Left hindlimb (tissue), 1 donor: Measurements from ENCODE around the gene ALPK1.
"Not testable (repeated sequence)": the region's sequence is repeated elsewhere in the genome, so short reads cannot be mapped to it uniquely, and the experiment has no call there.

Experiments
- DNase-seq: peaks from one replicate; pipeline ENCODE4 v3.0.0-alpha.2; 2018

The ALPK1 gene

GRCh38 chr4:112284662-112285411 is 12.3 kb upstream of the ALPK1 start:
- DNase-seq: no peak

- no peak for DNase-seq
Observed at GRCh38 chr4:112287258-112287989, 9.7 kb upstream of the ALPK1 start.

- no peak for DNase-seq
Observed at GRCh38 chr4:112288455-112288854, 8.7 kb upstream of the ALPK1 start.

GRCh38 chr4:112289407-112290253 is 7.5 kb upstream of the ALPK1 start:
- DNase-seq: no peak

GRCh38 chr4:112290341-112290740 is 6.8 kb upstream of the ALPK1 start:
- no peak for DNase-seq

GRCh38 chr4:112299721-112300120 is 2.6 kb downstream of the ALPK1 start:
- no peak for DNase-seq

GRCh38 chr4:112302320-112303274 is 5.4 kb downstream of the ALPK1 start:
- DNase-seq: no peak

GRCh38 chr4:112305477-112305876 is 8.3 kb downstream of the ALPK1 start:
- not testable (repeated sequence) for DNase-seq

- DNase-seq: not testable (repeated sequence)
Observed at GRCh38 chr4:112309263-112309791, 12.2 kb downstream of the ALPK1 start.

GRCh38 chr4:112311516-112311915 is 14.3 kb downstream of the ALPK1 start:
- DNase-seq: no peak

- DNase-seq: no peak
Observed at GRCh38 chr4:112312610-112313239, 15.6 kb downstream of the ALPK1 start.

GRCh38 chr4:112315446-112315845 is 18.3 kb downstream of the ALPK1 start:
- DNase-seq: no peak

GRCh38 chr4:112316360-112316759 is 19.2 kb downstream of the ALPK1 start:
- DNase-seq: no peak

GRCh38 chr4:112318239-112319142 is 21.3 kb downstream of the ALPK1 start:
- no peak for DNase-seq

GRCh38 chr4:112321776-112322684 is 24.9 kb downstream of the ALPK1 start:
- DNase-seq: peak; percentile 41

GRCh38 chr4:112322866-112323265 is 25.7 kb downstream of the ALPK1 start:
- DNase-seq: no peak

- DNase-seq: no peak
Observed at GRCh38 chr4:112325530-112325929, 28.4 kb downstream of the ALPK1 start.

- no peak for DNase-seq
Observed at GRCh38 chr4:112327965-112328733, 31.0 kb downstream of the ALPK1 start.
